Measurements from ENCODE around the gene ARRB2. TPM values are rescaled to one million over a fixed set of nuclear protein-coding genes. Genes with fewer than 3 reads are reported as not detected.
"Not testable (repeated sequence)": the region's sequence is repeated elsewhere in the genome, so short reads cannot be mapped to it uniquely, and the experiment has no call there.

The ARRB2 gene
- total RNA-seq, 4 donors from 2014 or later: 18.7 to 33.6 (median 28.5) TPM

DNA sequence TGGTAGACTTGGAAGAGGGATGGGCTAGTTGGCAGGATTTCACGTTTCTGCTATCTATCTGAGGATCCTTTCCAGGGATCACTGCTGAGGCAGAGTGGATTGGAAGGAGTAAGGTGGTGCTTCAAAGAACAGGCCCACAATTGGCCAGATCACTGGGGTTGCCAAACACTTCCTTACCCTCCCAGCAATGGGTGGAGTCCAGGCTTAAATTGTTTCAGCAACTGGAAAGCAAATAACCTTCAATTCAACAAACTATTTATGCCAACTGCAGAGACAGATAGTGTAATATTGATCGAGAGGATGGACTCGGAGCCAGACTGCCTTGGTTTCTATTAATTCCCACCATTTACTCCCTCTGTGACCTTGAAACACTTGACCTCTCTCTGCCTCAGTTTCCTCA lies 2.1 kb downstream of the ARRB2 start:
- peak overlapping the region in 2 of 4 donors; percentile 43 to 91 for H3K27ac ChIP-seq

DNA sequence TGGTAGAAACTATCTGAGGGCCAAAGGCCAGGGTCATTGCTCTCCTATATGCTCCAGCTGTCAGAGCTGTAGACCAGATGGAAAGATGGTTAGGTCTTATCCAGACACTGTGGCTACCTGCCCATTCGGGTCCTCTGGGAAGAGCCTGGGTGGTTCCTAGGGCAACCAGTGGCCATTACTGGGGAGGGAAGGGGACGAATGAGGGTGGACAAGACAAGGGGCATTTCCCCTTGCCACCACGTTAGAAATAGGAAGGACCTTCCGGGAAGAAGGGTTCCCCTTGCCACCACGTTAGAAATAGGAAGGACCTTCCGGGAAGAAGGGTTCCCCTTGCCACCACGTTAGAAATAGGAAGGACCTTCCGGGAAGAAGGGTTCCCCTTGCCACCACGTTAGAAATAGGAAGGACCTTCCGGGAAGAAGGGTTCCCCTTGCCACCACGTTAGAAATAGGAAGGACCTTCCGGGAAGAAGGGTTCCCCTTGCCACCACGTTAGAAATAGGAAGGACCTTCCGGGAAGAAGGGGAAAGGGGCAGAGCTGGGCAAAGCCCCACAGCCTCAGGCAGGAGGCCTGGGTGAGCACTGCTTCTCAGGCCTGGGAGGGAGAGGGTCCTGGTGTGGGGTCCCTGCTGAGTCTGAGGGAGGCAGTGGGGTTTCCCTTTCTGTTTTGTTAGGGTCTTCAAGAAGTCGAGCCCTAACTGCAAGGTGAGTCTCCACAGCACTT lies 4.1 kb downstream of the ARRB2 start:
- Histone ChIP-seq H3K4me1 (peaks cover 0 to 28% (median 6%) of the 10 kb centered on the region in 3 donors), H3K36me3 (peaks cover 0 to 44% of the 10 kb centered on the region in 2 donors), H3K27ac (peak overlapping the region in 1 of 4 donors; percentile 21)
- not testable (repeated sequence) for ATAC-seq, H3K9me3 ChIP-seq, H3K4me3 ChIP-seq, H3K27me3 ChIP-seq
- 89 to 92% methylated on average over 2 to 6 of the region's 15 CpGs for WGBS, 2 donors (ENCODE audit: low coverage in 1 of 2)

More for the DNA sequence above, 2.1 kb downstream of the ARRB2 start:
- TF ChIP-seq, protein P1, sequence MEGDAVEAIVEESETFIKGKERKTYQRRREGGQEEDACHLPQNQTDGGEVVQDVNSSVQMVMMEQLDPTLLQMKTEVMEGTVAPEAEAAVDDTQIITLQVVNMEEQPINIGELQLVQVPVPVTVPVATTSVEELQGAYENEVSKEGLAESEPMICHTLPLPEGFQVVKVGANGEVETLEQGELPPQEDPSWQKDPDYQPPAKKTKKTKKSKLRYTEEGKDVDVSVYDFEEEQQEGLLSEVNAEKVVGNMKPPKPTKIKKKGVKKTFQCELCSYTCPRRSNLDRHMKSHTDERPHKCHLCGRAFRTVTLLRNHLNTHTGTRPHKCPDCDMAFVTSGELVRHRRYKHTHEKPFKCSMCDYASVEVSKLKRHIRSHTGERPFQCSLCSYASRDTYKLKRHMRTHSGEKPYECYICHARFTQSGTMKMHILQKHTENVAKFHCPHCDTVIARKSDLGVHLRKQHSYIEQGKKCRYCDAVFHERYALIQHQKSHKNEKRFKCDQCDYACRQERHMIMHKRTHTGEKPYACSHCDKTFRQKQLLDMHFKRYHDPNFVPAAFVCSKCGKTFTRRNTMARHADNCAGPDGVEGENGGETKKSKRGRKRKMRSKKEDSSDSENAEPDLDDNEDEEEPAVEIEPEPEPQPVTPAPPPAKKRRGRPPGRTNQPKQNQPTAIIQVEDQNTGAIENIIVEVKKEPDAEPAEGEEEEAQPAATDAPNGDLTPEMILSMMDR (IDR thresholded peaks at IDR 0.05): no peak
- no peak for TF ChIP-seq POLR2A (IDR thresholded peaks at IDR 0.05)
- TF ChIP-seq EP300 (IDR thresholded peaks at IDR 0.05): no peak
- no peak for TF ChIP-seq POLR2AphosphoS5 (IDR thresholded peaks at IDR 0.05)
- Histone ChIP-seq H3K9me3 (no peaks in the 10 kb centered on the region), H3K27me3 (no peaks in the 10 kb centered on the region), H3K36me3 (peaks cover 0 to 25% of the 10 kb centered on the region in 2 donors), H3K4me1 (peaks cover 0 to 34% (median 6%) of the 10 kb centered on the region in 3 donors), H3K4me3 (peak overlapping the region in 1 of 2 donors; percentile 74)
- no peak for ATAC-seq
- 76 to 93% methylated on average over 3 of the region's 3 CpGs for WGBS, 2 donors (ENCODE audit: low coverage in 1 of 2)

DNA sequence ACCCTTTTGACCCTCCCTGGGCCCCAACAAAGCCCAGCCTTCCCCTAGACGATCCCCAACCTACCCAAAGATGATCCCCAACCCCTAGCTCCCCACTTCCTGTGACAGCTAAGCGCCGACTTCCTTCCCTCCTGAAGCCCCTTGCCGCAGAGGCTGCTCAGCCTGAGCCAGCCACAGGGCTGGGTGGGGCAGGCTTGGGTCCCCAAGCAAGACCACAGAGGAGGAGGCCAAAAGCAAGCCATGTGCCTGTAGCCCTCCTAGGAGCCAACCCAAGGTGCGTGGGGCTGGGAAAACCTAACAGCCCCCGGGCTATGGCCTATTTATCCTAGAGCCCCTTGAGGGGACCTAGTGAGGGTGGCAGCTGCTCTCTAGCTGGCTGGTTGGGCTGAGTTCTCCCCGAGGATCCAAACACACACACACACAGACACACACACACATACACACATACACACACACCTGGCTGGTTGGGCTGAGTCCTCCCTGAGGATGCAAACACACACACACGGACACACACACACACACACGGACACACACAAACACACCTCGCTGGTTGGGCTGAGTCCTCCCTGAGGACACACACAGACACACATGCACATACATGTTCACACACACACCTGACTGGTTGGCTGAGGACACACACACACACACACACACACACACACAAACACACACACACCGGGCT lies 4.8 kb downstream of the ARRB2 start:
- Histone ChIP-seq H3K9me3 (no peaks in the 10 kb centered on the region), H3K36me3 (peaks cover 0 to 51% of the 10 kb centered on the region in 2 donors), H3K27me3 (no peaks in the 10 kb centered on the region), H3K4me3 (no peak overlapping the region), H3K4me1 (peaks cover 0 to 25% (median 6%) of the 10 kb centered on the region in 3 donors), H3K27ac (peak overlapping the region in 1 of 4 donors; percentile 21)
- ATAC-seq: no peak
- TF ChIP-seq, protein P1 (IDR thresholded peaks at IDR 0.05): no peak
- TF ChIP-seq POLR2AphosphoS5 (IDR thresholded peaks at IDR 0.05) (no peak), POLR2A (IDR thresholded peaks at IDR 0.05) (no peak), EP300 (IDR thresholded peaks at IDR 0.05) (no peak)
- WGBS, 2 donors (ENCODE audit: low coverage in 1 of 2): 71% methylated on average over 1 of the region's 11 CpGs; no CpG with 5 or more reads in 1 of the 2 donors

DNA sequence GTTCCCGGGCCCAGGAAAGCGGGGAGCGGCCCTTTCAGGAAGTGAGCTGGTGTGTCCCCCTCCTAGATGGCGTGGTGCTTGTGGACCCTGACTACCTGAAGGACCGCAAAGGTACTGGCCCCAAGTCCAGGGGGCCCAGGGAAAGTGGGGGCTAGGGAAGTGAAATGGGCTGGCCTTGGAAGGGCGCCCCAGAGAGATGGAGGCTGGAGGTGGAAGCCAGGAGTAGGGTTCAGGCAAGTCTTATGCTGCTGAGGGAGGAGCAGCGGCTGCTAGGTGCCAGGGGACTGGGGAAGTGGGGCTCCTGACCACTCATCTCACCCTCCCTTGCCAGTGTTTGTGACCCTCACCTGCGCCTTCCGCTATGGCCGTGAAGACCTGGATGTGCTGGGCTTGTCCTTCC lies 5.6 kb downstream of the ARRB2 start:
- H3K9me3 ChIP-seq: no peaks in the 10 kb centered on the region
- H3K36me3 ChIP-seq: peaks cover 0 to 56% of the 10 kb centered on the region in 2 donors
- 96 to 100% methylated on average over 1 to 6 of the region's 10 CpGs for WGBS, 2 donors (ENCODE audit: low coverage in 1 of 2)
- no peak for ATAC-seq
- TF ChIP-seq POLR2A (IDR thresholded peaks at IDR 0.05): no peak
- no peak for TF ChIP-seq POLR2AphosphoS5 (IDR thresholded peaks at IDR 0.05)
- H3K4me1 ChIP-seq: peaks cover 0 to 21% (median 4%) of the 10 kb centered on the region in 3 donors
- no peaks in the 10 kb centered on the region for H3K27me3 ChIP-seq
- H3K27ac ChIP-seq: no peak overlapping the region
- no peak overlapping the region for H3K4me3 ChIP-seq

DNA sequence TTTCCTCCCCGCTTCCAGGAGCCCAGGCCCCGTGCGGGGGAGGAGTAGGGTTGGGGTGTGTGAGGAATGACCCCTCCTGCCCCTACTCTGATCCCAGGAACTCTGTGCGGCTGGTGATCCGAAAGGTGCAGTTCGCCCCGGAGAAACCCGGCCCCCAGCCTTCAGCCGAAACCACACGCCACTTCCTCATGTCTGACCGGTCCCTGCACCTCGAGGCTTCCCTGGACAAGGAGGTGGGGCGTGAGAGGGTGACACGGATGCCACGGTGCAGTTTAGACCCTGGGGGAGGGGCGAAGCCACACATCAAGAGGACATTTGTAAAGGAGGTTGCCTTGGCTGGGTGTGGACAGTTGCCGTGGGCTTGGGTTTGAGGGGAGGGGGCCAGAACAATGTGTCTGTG lies 7.4 kb downstream of the ARRB2 start:
- no peak for ATAC-seq
- no peaks in the 10 kb centered on the region for H3K27me3 ChIP-seq

More for the DNA sequence above, 7.4 kb downstream of the ARRB2 start:
- Histone ChIP-seq H3K4me1 (peaks cover 0 to 4% (median 0%) of the 10 kb centered on the region in 3 donors), H3K27ac (no peak overlapping the region), H3K4me3 (no peak overlapping the region), H3K36me3 (peaks cover 0 to 56% of the 10 kb centered on the region in 2 donors), H3K9me3 (no peaks in the 10 kb centered on the region)
- WGBS, 2 donors (ENCODE audit: low coverage in 1 of 2): 40 to 100% methylated on average over 1 of the region's 17 CpGs
- TF ChIP-seq, protein P1 (IDR thresholded peaks at IDR 0.05): no peak
- no peak for TF ChIP-seq EP300 (IDR thresholded peaks at IDR 0.05)
- no peak for TF ChIP-seq POLR2AphosphoS5 (IDR thresholded peaks at IDR 0.05)
- no peak for TF ChIP-seq POLR2A (IDR thresholded peaks at IDR 0.05)
